Transverse colon (tissue), 4 donors: ENCODE results near the gene NDUFB6.

ENCODE experiments used
- CTCF ChIP-seq, 5 experiments: fragments of 200-600 bp in 3 of 5; fragments of 450-650 bp in 2 of 5; sonication (generic) in 3 of 5; IDR thresholded peaks; 1 replicate in 2 of 5; 2 replicates in 3 of 5; pipeline ENCODE4 v1.5.1; 2016 to 2017; ENCODE audit warnings: antibody characterized with exemption in 5 of 5, inconsistent platforms in 3 of 5, mild to moderate bottlenecking in 2 of 5, moderate library complexity in 1 of 5
- EP300 ChIP-seq: sonication (generic); formaldehyde crosslinking; IDR thresholded peaks from one replicate; pipeline ENCODE4 v1.6.1; 2017; ENCODE audit warnings: antibody characterized with exemption, low read depth
- POLR2A ChIP-seq: fragments of 450-650 bp; IDR thresholded peaks from one replicate; pipeline ENCODE4 v1.6.1; 2016; ENCODE audit warnings: antibody characterized with exemption, mild to moderate bottlenecking, moderate library complexity
- POLR2AphosphoS5 ChIP-seq, 3 donors: sonication (generic); formaldehyde crosslinking; IDR thresholded peaks; one replicate each; pipeline ENCODE4 v1.6.1; 2016; ENCODE audit warnings: antibody characterized with exemption in 3 of 3

DNA sequence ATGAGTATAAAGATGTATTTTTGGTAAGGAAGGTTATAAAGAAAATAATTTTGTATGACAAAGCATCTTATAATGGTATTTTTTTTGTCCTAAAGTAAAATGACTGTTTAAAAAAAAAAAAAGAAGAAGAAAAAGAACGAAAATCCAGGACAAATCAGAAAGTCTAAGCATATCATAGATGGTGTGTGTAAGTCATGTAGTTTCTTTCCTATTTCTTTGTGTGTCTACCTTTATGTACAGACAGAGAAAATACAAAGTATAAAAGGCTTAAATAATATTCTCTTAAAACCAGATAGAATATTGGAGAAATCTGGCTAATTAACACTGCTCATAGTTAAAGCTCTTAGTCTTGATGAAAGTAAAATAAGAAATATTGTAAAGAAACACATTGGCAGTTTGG is 54.7 kb downstream of the NDUFB6 start:
- no peak for TF ChIP-seq EP300
- TF ChIP-seq CTCF (IDR thresholded peaks at IDR 0.05), result no peak
- no peak for TF ChIP-seq POLR2A
- TF ChIP-seq POLR2AphosphoS5 (IDR thresholded peaks at IDR 0.05), result no peak
